ENCODE results near the gene NEK11. TPM values are rescaled to one million over a fixed set of nuclear protein-coding genes. Genes with fewer than 3 reads are reported as not detected.
A peak's percentile ranks its signal among the peaks of the same experiment; 100 is the strongest.

Gene NEK11
- polyA plus RNA-seq, 1 experiment = 2.6 TPM

DNA sequence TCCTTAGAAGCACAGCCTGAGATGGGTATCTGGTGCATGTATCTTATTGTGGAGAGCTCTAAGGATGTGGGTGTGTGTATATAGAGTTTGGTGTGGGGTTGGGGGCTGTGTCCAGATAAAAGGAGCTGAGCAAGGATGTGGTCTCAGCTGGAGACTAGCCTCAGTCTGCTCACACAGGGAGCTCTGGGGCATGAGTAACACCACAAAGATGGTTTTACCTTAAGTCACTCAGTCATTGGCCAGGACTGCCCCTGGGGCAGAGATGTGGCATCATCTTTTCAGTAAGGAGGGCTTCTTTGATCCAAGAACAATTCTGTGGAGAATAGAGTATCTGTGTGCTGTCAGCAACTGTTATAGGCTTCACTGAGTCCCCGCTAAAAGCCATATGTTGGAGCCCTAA is 191.5 kb downstream of the NEK11 start:
- DNase-seq (ENCODE audit: low read depth) = no peak
- POLR2A ChIA-PET = no interaction called here
- H3K27me3 ChIP-seq (ENCODE audit: control insufficient read depth, insufficient read depth, low read length) = no peaks in the 10 kb centered on the region
- CTCF ChIA-PET = interaction anchor here (0.8 kb wide), 1 partner anchor 191 kb away, joined by 4 read pairs; the partner anchor contains the start of genes ASTE1 and NEK11
- no peak overlapping the region for H3K4me3 ChIP-seq (ENCODE audit: low read depth, low read length)
- no peak for TF ChIP-seq CTCF (IDR thresholded peaks at IDR 0.05; ENCODE audit: insufficient read depth, low read depth, low read length)
- no peaks in the 10 kb centered on the region for H3K36me3 ChIP-seq (ENCODE audit: control insufficient read depth, insufficient read depth, low read length)

GRCh38 chr3:131221731-131222130 is 195.1 kb downstream of the NEK11 start:
- CTCF ChIA-PET = interaction anchor here (0.7 kb wide), 1 partner anchor 813 kb away, joined by 3 read pairs; the partner anchor contains the start of gene CPNE4
- no peaks in the 10 kb centered on the region for H3K27me3 ChIP-seq (ENCODE audit: control insufficient read depth, insufficient read depth, low read length)
- DNase-seq (ENCODE audit: low read depth) = peak; percentile 68
- no peak overlapping the region for H3K4me3 ChIP-seq (ENCODE audit: low read depth, low read length)
- no peak for TF ChIP-seq CTCF (IDR thresholded peaks at IDR 0.05; ENCODE audit: insufficient read depth, low read depth, low read length)
- POLR2A ChIA-PET = interaction anchor here (0.7 kb wide), 1 partner anchor 17 kb away, joined by 3 read pairs; no protein-coding TSS in a partner anchor
- no peaks in the 10 kb centered on the region for H3K36me3 ChIP-seq (ENCODE audit: control insufficient read depth, insufficient read depth, low read length)

GRCh38 chr3:131222599-131222998 is 195.9 kb downstream of the NEK11 start:
- TF ChIP-seq CTCF (IDR thresholded peaks at IDR 0.05; ENCODE audit: insufficient read depth, low read depth, low read length) = no peak
- Histone ChIP-seq H3K4me3 (ENCODE audit: low read depth, low read length) (no peak overlapping the region), H3K27me3 (ENCODE audit: control insufficient read depth, insufficient read depth, low read length) (no peaks in the 10 kb centered on the region), H3K36me3 (ENCODE audit: control insufficient read depth, insufficient read depth, low read length) (no peaks in the 10 kb centered on the region)
- DNase-seq (ENCODE audit: low read depth) = no peak
- ChIA-PET CTCF (interaction anchor here (1.3 kb wide), 1 partner anchor 14 kb away, joined by 3 read pairs; no protein-coding TSS in a partner anchor), POLR2A (no interaction called here)

GRCh38 chr3:131223373-131224289 is 197.0 kb downstream of the NEK11 start:
- no peak for TF ChIP-seq CTCF (IDR thresholded peaks at IDR 0.05; ENCODE audit: insufficient read depth, low read depth, low read length)
- Histone ChIP-seq H3K36me3 (ENCODE audit: control insufficient read depth, insufficient read depth, low read length) (no peaks in the 10 kb centered on the region), H3K4me3 (ENCODE audit: low read depth, low read length) (no peak overlapping the region), H3K27me3 (ENCODE audit: control insufficient read depth, insufficient read depth, low read length) (no peaks in the 10 kb centered on the region)
- ChIA-PET CTCF (interaction anchor here (1.3 kb wide), 1 partner anchor 13 kb away, joined by 3 read pairs; no protein-coding TSS in a partner anchor), POLR2A (no interaction called here)
- no peak for DNase-seq (ENCODE audit: low read depth)

GRCh38 chr3:131224886-131225550 is 198.3 kb downstream of the NEK11 start:
- Histone ChIP-seq H3K27me3 (ENCODE audit: control insufficient read depth, insufficient read depth, low read length) (no peaks in the 10 kb centered on the region), H3K4me3 (ENCODE audit: low read depth, low read length) (no peak overlapping the region), H3K36me3 (ENCODE audit: control insufficient read depth, insufficient read depth, low read length) (no peaks in the 10 kb centered on the region)
- no peak for TF ChIP-seq CTCF (IDR thresholded peaks at IDR 0.05; ENCODE audit: insufficient read depth, low read depth, low read length)
- POLR2A ChIA-PET = no interaction called here
- DNase-seq (ENCODE audit: low read depth) = no peak
- CTCF ChIA-PET = no interaction called here

All from BJ (cell line).